Thoracic aorta endothelial cell (primary cell): ENCODE data around the gene SGCE. TPM values are rescaled to one million over a fixed set of nuclear protein-coding genes. Genes with fewer than 3 reads are reported as not detected.

Source experiments
- total RNA-seq: library from RNA; depleted of rRNA; stranded (reverse); fragments of >200 nt; gene quantifications from 2 replicates; pipeline ENCODE4 v1.2.3, GENCODE V29; 2012

Gene SGCE, protein sequence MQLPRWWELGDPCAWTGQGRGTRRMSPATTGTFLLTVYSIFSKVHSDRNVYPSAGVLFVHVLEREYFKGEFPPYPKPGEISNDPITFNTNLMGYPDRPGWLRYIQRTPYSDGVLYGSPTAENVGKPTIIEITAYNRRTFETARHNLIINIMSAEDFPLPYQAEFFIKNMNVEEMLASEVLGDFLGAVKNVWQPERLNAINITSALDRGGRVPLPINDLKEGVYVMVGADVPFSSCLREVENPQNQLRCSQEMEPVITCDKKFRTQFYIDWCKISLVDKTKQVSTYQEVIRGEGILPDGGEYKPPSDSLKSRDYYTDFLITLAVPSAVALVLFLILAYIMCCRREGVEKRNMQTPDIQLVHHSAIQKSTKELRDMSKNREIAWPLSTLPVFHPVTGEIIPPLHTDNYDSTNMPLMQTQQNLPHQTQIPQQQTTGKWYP
- total RNA-seq, result 68.4 and 82.0 TPM in 2 replicates

GRCh38 chr7:94655848-94656657 is at the start of gene SGCE:
SGCE (minus strand) TSS chr7:94656133; CDS start chr7:94656098, 35 bp downstream.

Other genes with a start within 250 kb of the SGCE start
- 18.0 and 19.0 TPM in 2 replicates for gene CASD1, start 146.3 kb downstream of the SGCE start, total RNA-seq